ENCODE data around the gene LMOD2. TPM values are rescaled to one million over a fixed set of nuclear protein-coding genes. Genes with fewer than 3 reads are reported as not detected.
A peak's percentile ranks its signal among the peaks of the same experiment; 100 is the strongest.

Gene LMOD2
- total and polyA plus RNA-seq, 9 of the 15 experiments (the other 6 are each of a cell fraction or from before 2014, with no cell fraction given), result 0.04 TPM; not detected in 8

- Histone ChIP-seq H2AFZ (ENCODE audit: low read depth, low read length) (no peak overlapping the region), H3K27ac (ENCODE audit: extremely low read depth, low read depth, low read length) (no peak overlapping the region), H3K9me3 (replicated peaks; ENCODE audit: control insufficient read depth, insufficient read depth, low read depth, low read length) (no peaks in the 10 kb centered on the region), H3K9ac (ENCODE audit: insufficient read depth in 1 of 2, low read depth in 2 of 2, low read length in 2 of 2) (no peak overlapping the region), H3K36me3 (ENCODE audit: control insufficient read depth, insufficient read depth, low read length) (no peaks in the 10 kb centered on the region), H3K27me3 (ENCODE audit: control insufficient read depth in 2 of 2, insufficient read depth in 2 of 2, low read length in 2 of 2) (no peaks in the 10 kb centered on the region; a peak in 1 of 5 replicates), H4K20me1 (replicated peaks; ENCODE audit: control insufficient read depth, insufficient read depth, low read length) (no peaks in the 10 kb centered on the region), H3K79me2 (ENCODE audit: control insufficient read depth, insufficient read depth, low read length) (no peaks in the 10 kb centered on the region), H3K4me2 (ENCODE audit: insufficient read depth, low read length) (no peak overlapping the region), H3K4me1 (replicated peaks in 1 of 2; ENCODE audit: control insufficient read depth in 2 of 2, insufficient read depth in 2 of 2, low read length in 2 of 2) (peaks cover 0 to 6% of the 10 kb centered on the region in 2 experiments; a peak in 2 of 5 replicates), H3K4me3 (no peak overlapping the region), H3K9me1 (ENCODE audit: control insufficient read depth, insufficient read depth, low read length) (no peaks in the 10 kb centered on the region)
- POLR2A ChIA-PET, result no interaction called here
- FAIRE-seq (no peak), ATAC-seq (no peak), DNase-seq (ENCODE audit: extremely low read depth in 1 of 4, low spot score in 3 of 4) (no peak)
- WGBS (ENCODE audit: insufficient coverage, low coverage, missing lambda C conversion rate), result 43% methylated on average over 2 of the region's 2 CpGs
- intact Hi-C loops (cut with micrococcal nuclease), result no loop called here
- CTCF ChIA-PET (ENCODE audit: low intra/inter-chr PET ratio), result no interaction called here
- no TSS peak for BruUV-seq (replicated peaks)
- in situ Hi-C loops (cut with MboI), result no loop called here
- TF ChIP-seq HMGN3 (IDR thresholded peaks at IDR 0.05; ENCODE audit: borderline replicate concordance, extremely low read depth, insufficient read length, low read depth, low read length), result no peak
- 0 out of 2 replicates have a peak, but pooled peaks have one; percentile 49 for TF ChIP-seq ELF2 (CRISPR knock-in tag; IDR thresholded peaks at IDR 0.05)
- TF ChIP-seq HNRNPLL (IDR thresholded peaks at IDR 0.05; ENCODE audit: low read depth, low read length, poor library complexity, severe bottlenecking), result no peak
- no peak for TF ChIP-seq ZNF518B (CRISPR knock-in tag; IDR thresholded peaks at IDR 0.05)
- no peak for TF ChIP-seq ZNF239 (CRISPR knock-in tag; IDR thresholded peaks at IDR 0.05)
- no peak for TF ChIP-seq NFIC (IDR thresholded peaks at IDR 0.05)
- TF ChIP-seq ARID1B (IDR thresholded peaks at IDR 0.05), result no peak
- TF ChIP-seq ZBTB2 (IDR thresholded peaks at IDR 0.05), result no peak
- no peak for TF ChIP-seq ZBTB33 (CRISPR knock-in tag; IDR thresholded peaks at IDR 0.05)
- peak; percentile 77; the same call in 1 of the 2 replicates for TF ChIP-seq ZNF589 (CRISPR knock-in tag; IDR thresholded peaks at IDR 0.05; ENCODE audit: low read depth)
- no peak for TF ChIP-seq SLC30A9 (CRISPR knock-in tag; IDR thresholded peaks at IDR 0.05)
- no peak for TF ChIP-seq NCOR1 (IDR thresholded peaks at IDR 0.05)
- no peak for TF ChIP-seq SMAD4 (CRISPR knock-in tag; conservative IDR thresholded peaks at IDR 0.05)
- TF ChIP-seq HDAC3 (IDR thresholded peaks at IDR 0.05; ENCODE audit: borderline replicate concordance, partially characterized antibody), result no peak
Observed at GRCh38 chr7:123627851-123628250, 27.8 kb upstream of the LMOD2 start.
